GM21825 (cell line): ENCODE results near the gene HPS5.
"Not testable (repeated sequence)": the region's sequence is repeated elsewhere in the genome, so short reads cannot be mapped to it uniquely, and the experiment has no call there.

Experiments
- ATAC-seq: cut with Tn5 transposase; IDR thresholded peaks from one replicate; pipeline ENCODE4 v1.9.1; 2021; ENCODE audit warnings: mild to moderate bottlenecking, moderate library complexity; ENCODE audit not compliant: unreplicated experiment

The HPS5 gene, protein sequence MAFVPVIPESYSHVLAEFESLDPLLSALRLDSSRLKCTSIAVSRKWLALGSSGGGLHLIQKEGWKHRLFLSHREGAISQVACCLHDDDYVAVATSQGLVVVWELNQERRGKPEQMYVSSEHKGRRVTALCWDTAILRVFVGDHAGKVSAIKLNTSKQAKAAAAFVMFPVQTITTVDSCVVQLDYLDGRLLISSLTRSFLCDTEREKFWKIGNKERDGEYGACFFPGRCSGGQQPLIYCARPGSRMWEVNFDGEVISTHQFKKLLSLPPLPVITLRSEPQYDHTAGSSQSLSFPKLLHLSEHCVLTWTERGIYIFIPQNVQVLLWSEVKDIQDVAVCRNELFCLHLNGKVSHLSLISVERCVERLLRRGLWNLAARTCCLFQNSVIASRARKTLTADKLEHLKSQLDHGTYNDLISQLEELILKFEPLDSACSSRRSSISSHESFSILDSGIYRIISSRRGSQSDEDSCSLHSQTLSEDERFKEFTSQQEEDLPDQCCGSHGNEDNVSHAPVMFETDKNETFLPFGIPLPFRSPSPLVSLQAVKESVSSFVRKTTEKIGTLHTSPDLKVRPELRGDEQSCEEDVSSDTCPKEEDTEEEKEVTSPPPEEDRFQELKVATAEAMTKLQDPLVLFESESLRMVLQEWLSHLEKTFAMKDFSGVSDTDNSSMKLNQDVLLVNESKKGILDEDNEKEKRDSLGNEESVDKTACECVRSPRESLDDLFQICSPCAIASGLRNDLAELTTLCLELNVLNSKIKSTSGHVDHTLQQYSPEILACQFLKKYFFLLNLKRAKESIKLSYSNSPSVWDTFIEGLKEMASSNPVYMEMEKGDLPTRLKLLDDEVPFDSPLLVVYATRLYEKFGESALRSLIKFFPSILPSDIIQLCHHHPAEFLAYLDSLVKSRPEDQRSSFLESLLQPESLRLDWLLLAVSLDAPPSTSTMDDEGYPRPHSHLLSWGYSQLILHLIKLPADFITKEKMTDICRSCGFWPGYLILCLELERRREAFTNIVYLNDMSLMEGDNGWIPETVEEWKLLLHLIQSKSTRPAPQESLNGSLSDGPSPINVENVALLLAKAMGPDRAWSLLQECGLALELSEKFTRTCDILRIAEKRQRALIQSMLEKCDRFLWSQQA

GRCh38 chr11:18321969-18322711 lies at the start of gene HPS5, which contains the start of gene GTF2H1:
Gene HPS5, minus strand, starts transcription at chr11:18322140. Its CDS starts 4,282 bp downstream, at chr11:18317858.
Gene GTF2H1, plus strand, starts transcription at chr11:18322567. Its CDS starts 10,508 bp downstream, at chr11:18333075.
- peak; percentile 78 for ATAC-seq

DNA sequence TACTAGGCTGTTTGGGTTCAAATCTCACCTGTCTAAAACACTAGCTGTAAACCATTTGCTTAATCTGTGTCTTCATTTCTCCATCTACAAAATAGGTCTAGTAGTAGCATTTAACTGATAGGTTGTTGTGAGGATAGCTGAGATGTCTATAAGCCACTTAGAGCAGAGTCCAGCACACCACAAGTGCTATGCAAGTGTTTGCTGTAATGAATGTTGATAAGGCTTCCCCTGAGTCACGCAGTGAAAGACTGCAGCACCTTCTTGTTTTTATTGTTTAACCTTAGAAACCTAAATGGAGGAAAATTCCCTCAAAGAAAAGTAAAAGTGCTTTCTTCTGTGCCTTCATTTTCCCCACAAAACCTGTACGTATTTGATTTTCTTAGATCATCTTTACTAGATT lies 49.3 kb upstream of the HPS5 start:
- no peak for ATAC-seq

DNA sequence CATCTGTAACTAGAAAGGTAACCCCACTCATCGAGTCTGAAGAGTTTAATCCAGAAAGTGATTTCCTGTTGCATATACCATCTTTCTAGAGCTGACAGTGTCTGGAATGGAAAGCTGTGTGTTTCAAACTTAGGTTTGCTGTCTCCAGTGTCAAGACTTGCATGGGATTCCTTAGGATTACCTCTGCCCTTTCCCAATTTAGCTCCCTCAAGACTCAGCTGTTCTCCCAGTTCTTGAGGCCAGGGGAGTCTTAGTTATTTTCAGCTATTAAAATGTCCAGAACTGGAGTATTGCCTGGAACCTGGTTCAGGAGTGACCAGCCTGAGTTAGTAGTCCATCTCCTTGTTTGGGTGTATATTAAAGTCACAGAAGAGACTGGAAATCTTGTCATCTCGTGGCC lies 47.5 kb upstream of the HPS5 start:
- ATAC-seq = no peak

GRCh38 chr11:18368221-18368620 lies 46.3 kb upstream of the HPS5 start:
- no peak for ATAC-seq

GRCh38 chr11:18367431-18367830 lies 45.5 kb upstream of the HPS5 start:
- ATAC-seq = no peak

DNA sequence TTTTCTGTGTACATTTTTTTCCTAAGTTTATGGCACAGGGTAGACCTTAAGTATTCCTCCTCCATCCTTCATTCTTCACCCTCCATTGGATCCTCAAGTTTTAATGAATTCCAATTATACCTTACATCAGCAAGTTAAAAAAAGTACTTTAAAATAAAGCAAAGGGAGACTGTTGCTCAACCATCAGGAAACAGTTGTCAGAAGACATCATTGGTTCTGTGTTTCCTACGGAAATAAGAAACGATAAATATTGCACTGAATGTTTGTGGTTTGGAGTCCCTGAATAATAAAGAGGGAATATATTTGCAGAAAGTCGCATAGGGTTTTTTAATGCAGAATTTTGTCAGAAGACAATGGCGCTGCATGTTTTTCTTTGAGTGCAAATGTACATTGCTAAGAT lies 44.3 kb upstream of the HPS5 start:
- no peak for ATAC-seq

- ATAC-seq = no peak
These were observed 43.8 kb upstream of the HPS5 start for GRCh38 chr11:18365741-18366140.

DNA sequence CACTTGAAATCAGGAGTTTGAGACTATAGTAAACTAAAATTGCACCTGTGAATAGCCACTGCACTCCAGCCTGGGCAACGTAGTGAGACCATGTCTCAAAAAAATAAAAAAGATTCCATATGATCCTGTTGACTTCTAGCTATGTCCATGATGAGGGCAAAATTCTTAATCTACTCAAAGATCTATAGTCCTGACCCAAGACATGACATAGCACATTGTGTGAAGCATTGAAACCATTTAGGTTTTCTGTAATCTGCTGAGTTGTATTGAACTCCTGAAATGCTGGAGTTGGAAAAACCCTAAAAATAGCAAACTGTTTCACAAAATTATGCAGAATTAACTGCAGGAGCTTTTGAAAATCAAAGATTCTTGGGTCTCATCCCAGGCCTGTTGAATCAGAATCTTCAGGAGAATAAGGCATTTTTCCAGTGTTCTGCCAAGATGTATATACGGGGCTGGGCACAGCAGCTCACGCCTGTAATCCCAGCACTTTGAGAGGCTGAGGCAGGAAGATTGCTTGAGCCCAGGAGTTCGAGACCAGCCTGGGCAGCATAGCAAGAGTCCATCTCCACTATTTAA lies 42.6 kb upstream of the HPS5 start:
- no peak for ATAC-seq

GRCh38 chr11:18361154-18361553 lies 39.2 kb upstream of the HPS5 start:
- no peak for ATAC-seq

GRCh38 chr11:18358646-18359045 lies 36.7 kb upstream of the HPS5 start:
- no peak for ATAC-seq

GRCh38 chr11:18352581-18352980 lies 30.6 kb upstream of the HPS5 start:
- ATAC-seq = no peak

DNA sequence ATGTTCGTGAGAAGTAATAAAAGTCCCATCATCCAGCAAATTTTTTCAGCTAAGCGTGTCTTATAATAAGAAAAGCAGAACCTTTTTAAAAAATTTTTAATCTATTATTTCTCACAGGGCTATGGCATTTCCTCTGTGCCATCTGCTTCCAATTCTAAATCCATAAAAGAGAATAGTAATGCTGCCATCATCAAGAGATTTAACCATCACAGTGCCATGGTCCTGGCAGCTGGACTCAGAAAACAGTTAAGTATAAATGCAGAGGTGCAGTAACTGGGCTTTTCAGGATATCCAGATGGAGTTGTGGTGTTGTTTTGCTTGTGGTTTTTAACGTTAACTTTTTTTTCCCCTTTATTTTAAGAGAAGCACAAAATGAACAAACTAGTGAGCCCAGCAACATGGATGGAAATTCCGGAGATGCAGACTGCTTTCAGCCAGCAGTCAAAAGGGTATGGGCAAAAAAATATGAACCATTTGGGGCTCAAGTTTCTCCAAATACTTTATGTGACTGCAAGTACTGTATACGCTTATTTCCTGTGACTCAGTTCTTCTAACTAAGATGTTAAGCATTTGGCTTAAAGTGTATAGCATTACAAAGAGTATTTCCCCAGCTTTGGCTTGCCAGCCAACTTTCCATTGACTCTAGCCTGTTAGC lies 25.7 kb upstream of the HPS5 start:
- no peak for ATAC-seq

GRCh38 chr11:18332891-18333290 lies 11.0 kb upstream of the HPS5 start:
- ATAC-seq = no peak

GRCh38 chr11:18332302-18332701 lies 10.4 kb upstream of the HPS5 start:
- no peak for ATAC-seq

DNA sequence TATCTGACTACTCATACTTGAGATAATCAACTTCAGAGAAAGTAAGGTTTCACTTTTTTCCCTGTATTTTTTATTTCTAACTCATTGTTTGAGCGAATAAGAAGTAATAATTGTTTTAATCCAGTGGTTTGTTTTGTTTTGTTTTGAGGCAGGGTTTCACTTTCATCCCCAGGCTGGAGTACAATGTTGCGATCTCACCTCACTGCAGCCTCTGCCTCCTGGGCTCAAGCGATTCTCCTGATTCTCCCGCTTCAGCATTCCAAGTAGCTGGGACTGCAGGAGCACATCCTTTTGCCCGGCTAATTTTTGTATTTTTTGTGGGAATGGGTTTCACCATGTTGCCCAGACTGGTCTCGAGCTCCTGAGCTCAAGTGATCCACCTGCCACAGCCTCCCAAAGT lies 9.0 kb upstream of the HPS5 start:
- ATAC-seq = no peak

DNA sequence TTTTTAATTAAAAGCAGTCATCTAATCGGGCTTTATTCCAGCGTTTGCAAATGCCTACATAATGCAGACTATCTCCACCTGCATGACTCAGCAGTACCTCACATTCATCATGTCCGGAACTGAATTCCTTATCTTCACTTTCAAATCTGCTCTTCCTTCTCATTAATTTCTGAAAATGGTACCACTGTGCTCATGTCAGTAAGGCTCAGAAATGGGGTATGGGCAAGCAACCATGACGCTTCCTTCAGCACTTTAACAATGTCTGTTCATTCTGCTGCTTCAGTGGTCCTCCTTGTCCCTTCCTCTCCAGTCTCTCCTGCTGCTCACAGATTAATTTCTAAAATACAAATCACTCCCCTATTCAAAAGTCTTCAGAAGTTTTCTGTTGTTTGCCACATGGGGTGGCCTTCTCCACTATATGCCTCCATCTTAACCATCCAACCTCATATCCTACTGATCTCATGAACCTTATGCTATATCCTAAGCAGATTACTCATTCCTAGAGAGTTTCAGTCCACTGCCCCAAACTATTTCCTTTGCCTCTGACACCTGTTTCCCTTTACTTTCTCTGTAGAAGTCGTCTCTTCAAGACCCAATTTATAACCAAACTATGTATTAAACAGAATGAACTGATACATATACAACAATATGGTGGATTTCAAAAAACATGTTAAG lies 7.4 kb upstream of the HPS5 start:
- peak; percentile 64 for ATAC-seq

- ATAC-seq = no peak
These were observed 2.4 kb upstream of the HPS5 start for GRCh38 chr11:18324381-18324780.

- not testable (repeated sequence) for ATAC-seq
These were observed 1.9 kb upstream of the HPS5 start for GRCh38 chr11:18323881-18324280.
